Neural crest cell (in vitro differentiated cells): ENCODE results near the gene VPS16. TPM values are rescaled to one million over a fixed set of nuclear protein-coding genes. Genes with fewer than 3 reads are reported as not detected.

Source experiments
- DNase-seq: peaks from one replicate; pipeline ENCODE4 v3.0.0; 2021; ENCODE audit warnings: low read depth, mixed read lengths, low spot score
- H3K27ac Mint-ChIP-seq: one replicate; pipeline ENCODE4 v1.8.0; 2021; ENCODE audit warnings: mild to moderate bottlenecking, mixed read lengths; ENCODE audit not compliant: unreplicated experiment
- H3K27me3 Mint-ChIP-seq: 2 replicates; pipeline ENCODE4 v1.8.0; 2021; ENCODE audit warnings: low read depth, mild to moderate bottlenecking, mixed read lengths
- H3K36me3 Mint-ChIP-seq: 2 replicates; pipeline ENCODE4 v1.8.0; 2021; ENCODE audit warnings: low read depth, mild to moderate bottlenecking, mixed read lengths
- H3K4me1 Mint-ChIP-seq: 2 replicates; pipeline ENCODE4 v1.8.0; 2021; ENCODE audit warnings: mixed read lengths
- H3K4me3 Mint-ChIP-seq: one replicate; pipeline ENCODE4 v1.8.0; 2021; ENCODE audit warnings: mild to moderate bottlenecking, mixed read lengths
- H3K9me3 Mint-ChIP-seq: 2 replicates; pipeline ENCODE4 v1.8.0; 2021; ENCODE audit warnings: mixed read lengths
- CTCF ChIP-seq: fragments of 200-600 bp; sonication (generic); conservative IDR thresholded peaks from 2 replicates; pipeline ENCODE4 v1.5.0; 2021; ENCODE audit warnings: antibody characterized with exemption, mild to moderate bottlenecking
- total RNA-seq: library from RNA; stranded (reverse); gene quantifications from 2 replicates; pipeline ENCODE4 v1.2.1, GENCODE V29; 2021

Gene VPS16
- total RNA-seq, 1 donor from 2014 or later, result 50.6 TPM

GRCh38 chr20:2879146-2879545 is 38.6 kb downstream of the VPS16 start:
- Mint-ChIP-seq H3K4me3 (no peak overlapping the region), H3K27me3 (no peaks in the 10 kb centered on the region), H3K9me3 (no peaks in the 10 kb centered on the region), H3K4me1 (peaks cover 32% of the 10 kb centered on the region), H3K36me3 (no peaks in the 10 kb centered on the region), H3K27ac (no peak overlapping the region)
- no peak for TF ChIP-seq CTCF
- DNase-seq, result no peak

DNA sequence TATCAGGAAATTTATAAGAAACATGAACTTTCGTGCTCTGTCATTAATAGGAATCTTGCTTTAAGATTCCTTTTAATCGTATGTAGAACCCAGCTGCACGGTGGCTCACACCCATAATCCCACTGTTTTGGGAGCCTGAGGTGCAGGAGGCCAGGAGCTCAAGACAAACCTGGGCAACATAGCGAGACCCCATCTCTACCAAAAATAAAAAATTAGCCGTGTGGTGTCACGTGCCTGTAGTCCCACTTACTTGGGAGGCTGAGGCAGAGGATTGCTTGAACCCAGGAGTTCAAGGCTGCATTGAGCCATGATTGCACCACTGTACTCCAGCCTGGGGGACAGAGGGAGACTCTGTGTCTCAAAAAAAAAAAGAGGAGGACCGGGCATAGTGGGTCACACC is 40.1 kb downstream of the VPS16 start:
- TF ChIP-seq CTCF, result no peak
- DNase-seq, result no peak
- Mint-ChIP-seq H3K9me3 (no peaks in the 10 kb centered on the region), H3K27me3 (no peaks in the 10 kb centered on the region), H3K4me1 (peaks cover 17% of the 10 kb centered on the region), H3K36me3 (no peaks in the 10 kb centered on the region), H3K27ac (no peak overlapping the region), H3K4me3 (no peak overlapping the region)

DNA sequence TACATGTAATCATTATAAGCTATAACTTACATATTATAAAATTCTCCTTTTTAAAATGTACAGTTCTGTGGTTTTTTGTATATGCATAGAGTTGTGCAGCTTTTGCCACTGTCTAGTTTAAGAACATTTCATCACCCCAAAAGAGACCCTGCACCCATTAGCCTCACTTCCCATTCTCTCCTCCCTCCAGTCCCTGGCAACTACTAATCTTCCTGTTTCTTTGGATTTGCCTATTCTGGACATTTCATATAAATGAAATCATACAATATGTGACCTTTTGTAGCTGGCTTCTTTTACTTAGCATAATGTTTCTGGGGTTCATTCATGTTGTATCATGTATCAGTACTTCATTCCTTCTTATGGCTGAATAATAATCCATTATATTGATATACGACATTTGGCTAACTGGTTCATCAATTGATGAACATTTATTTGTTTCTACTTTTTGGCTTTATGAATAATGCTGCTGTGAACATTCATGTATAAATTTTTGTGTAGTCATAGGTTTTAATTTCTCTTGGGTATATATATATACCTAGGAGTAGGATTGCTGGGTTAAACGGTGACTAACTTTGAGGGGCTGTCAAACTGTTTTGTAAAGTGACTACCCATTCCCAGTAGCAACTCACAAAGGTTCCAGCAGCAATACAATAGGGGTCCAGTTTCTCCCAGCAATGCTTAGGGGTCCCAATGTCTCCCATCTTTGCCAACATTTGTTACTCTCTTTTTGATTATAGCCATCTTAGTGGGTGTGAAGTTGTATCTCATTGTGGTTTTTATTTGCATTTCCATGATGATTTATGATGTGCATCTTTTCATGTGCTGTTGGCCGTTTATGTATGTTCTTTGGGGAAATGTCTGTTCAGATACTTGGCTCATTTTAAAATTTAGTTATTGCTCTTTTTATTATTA is 43.4 kb downstream of the VPS16 start:
- Mint-ChIP-seq H3K36me3 (no peaks in the 10 kb centered on the region), H3K4me1 (peaks cover 8% of the 10 kb centered on the region), H3K9me3 (no peaks in the 10 kb centered on the region), H3K4me3 (no peak overlapping the region), H3K27me3 (no peaks in the 10 kb centered on the region), H3K27ac (no peak overlapping the region)
- TF ChIP-seq CTCF, result no peak
- DNase-seq, result no peak

DNA sequence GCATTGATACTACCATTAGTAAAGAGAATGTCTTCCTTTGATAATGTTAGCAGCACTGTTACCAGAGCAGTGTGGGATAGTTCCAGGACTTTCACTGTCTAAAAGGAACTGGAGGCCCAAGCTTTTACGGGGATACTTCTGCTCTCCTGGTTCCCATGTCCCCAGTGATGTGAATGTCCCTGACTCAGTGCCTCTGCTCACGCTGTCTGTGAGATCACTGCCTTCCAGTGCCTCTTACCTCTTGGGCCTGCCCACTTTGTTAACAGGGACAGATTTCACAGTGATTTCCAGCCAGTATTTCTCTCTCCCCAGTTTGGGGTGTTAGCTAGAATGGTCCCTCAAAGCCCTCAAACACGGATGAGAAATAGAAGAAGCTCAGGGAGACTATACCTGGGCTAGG is 47.2 kb downstream of the VPS16 start:
- Mint-ChIP-seq H3K27ac (no peak overlapping the region), H3K36me3 (no peaks in the 10 kb centered on the region), H3K4me3 (no peak overlapping the region), H3K27me3 (no peaks in the 10 kb centered on the region), H3K4me1 (peaks cover 8% of the 10 kb centered on the region), H3K9me3 (no peaks in the 10 kb centered on the region)
- no peak for TF ChIP-seq CTCF
- no peak for DNase-seq

GRCh38 chr20:2888224-2888955 is 47.8 kb downstream of the VPS16 start:
- H3K9me3 Mint-ChIP-seq, result no peaks in the 10 kb centered on the region
- H3K36me3 Mint-ChIP-seq, result peaks cover 3% of the 10 kb centered on the region
- no peak overlapping the region for H3K27ac Mint-ChIP-seq
- H3K4me3 Mint-ChIP-seq, result no peak overlapping the region
- peaks cover 8% of the 10 kb centered on the region for H3K4me1 Mint-ChIP-seq
- TF ChIP-seq CTCF, result no peak
- H3K27me3 Mint-ChIP-seq, result no peaks in the 10 kb centered on the region
- DNase-seq, result no peak
